A549 treated with RU486 at 1 μM for 4 hours (cell line): ENCODE results near the gene SIT1. TPM values are rescaled to one million over a fixed set of nuclear protein-coding genes. Genes with fewer than 3 reads are reported as not detected.

Source experiments
- total RNA-seq: library from RNA; stranded (reverse); fragments of 200-300 nt; extraction: Qiagen RNA extraction; gene quantifications from 5 replicates; pipeline ENCODE4 v1.2.3, GENCODE V29; 2022; ENCODE audit warnings: low read depth

SIT1 gene
- total RNA-seq, result not detected in 5 replicates

GRCh38 chr9:35650341-35651158 lies at the start of gene SIT1:
SIT1 (minus strand) TSS chr9:35650931; CDS start chr9:35650853, 78 bp downstream.

GRCh38 chr9:35689542-35690293 lies 39.0 kb upstream of the SIT1 start, which contains the start of gene TPM2:
TPM2 (minus strand) TSS chr9:35689925; CDS start chr9:35689817, 108 bp downstream.

GRCh38 chr9:35673132-35674024 lies 22.6 kb upstream of the SIT1 start, which contains the start of gene CA9:
CA9 (plus strand) TSS chr9:35673928; CDS start chr9:35673960, 32 bp downstream.

GRCh38 chr9:35664531-35665470 lies 14.1 kb upstream of the SIT1 start, which contains the start of gene ARHGEF39:
ARHGEF39 (minus strand) TSS chr9:35665195; CDS start chr9:35665169, 26 bp downstream.

GRCh38 chr9:35658137-35658967 lies 7.6 kb upstream of the SIT1 start, which contains the start of gene CCDC107:
CCDC107 (plus strand) TSS chr9:35658292; CDS start chr9:35658380, 88 bp downstream.

GRCh38 chr9:35657546-35658136 lies 6.9 kb upstream of the SIT1 start, which contains the start of gene RMRP:
RMRP (minus strand) TSS chr9:35658019.

GRCh38 chr9:35618325-35618727 lies 32.4 kb downstream of the SIT1 start, which contains the start of gene CD72:
CD72 (minus strand) TSS chr9:35618413; CDS start chr9:35618303, 110 bp downstream.

GRCh38 chr9:35604578-35605350 lies 46.0 kb downstream of the SIT1 start, which contains the start of gene TESK1:
TESK1 (plus strand) TSS chr9:35605262; CDS start chr9:35605620, 358 bp downstream.

Other genes with a start within 250 kb of the SIT1 start
- gene RUSC2, start 160.8 kb downstream of the SIT1 start, total RNA-seq, result 19.3 to 28.0 TPM (median 24.6 TPM) in 5 replicates
- 18.3 to 28.1 TPM (median 22.9 TPM) in 5 replicates for gene TESK1, start 45.7 kb downstream of the SIT1 start, total RNA-seq
- gene CD72, start 32.5 kb downstream of the SIT1 start, total RNA-seq, result 0.25 to 0.30 TPM (median 0.30 TPM) in 3 of 5 replicates, not detected in the others
- gene RMRP, start 7.1 kb upstream of the SIT1 start, total RNA-seq, result 8.3 to 13.4 TPM (median 12.5 TPM) in 3 of 5 replicates, not detected in the others
- gene CCDC107, start 7.4 kb upstream of the SIT1 start, total RNA-seq, result 20.4 to 28.0 TPM (median 23.9 TPM) in 5 replicates
- 12.8 to 19.8 TPM (median 17.1 TPM) in 5 replicates for gene ARHGEF39, start 14.3 kb upstream of the SIT1 start, total RNA-seq
- gene CA9, start 23.0 kb upstream of the SIT1 start, total RNA-seq, result 4.1 to 7.3 TPM (median 4.6 TPM) in 5 replicates
- gene TPM2, start 39.0 kb upstream of the SIT1 start, total RNA-seq, result 613 to 691 TPM (median 662 TPM) in 5 replicates
- gene TLN1, start 81.3 kb upstream of the SIT1 start, total RNA-seq, result 113 to 128 TPM (median 115 TPM) in 5 replicates
- gene CREB3, start 81.7 kb upstream of the SIT1 start, total RNA-seq, result 55.7 to 63.8 TPM (median 58.4 TPM) in 5 replicates
- gene GBA2, start 98.3 kb upstream of the SIT1 start, total RNA-seq, result 23.1 to 31.3 TPM (median 30.0 TPM) in 5 replicates
- 11.2 to 15.6 TPM (median 14.7 TPM) in 5 replicates for gene RGP1, start 98.4 kb upstream of the SIT1 start, total RNA-seq
- 0.29 to 0.82 TPM (median 0.31 TPM) in 3 of 5 replicates, not detected in the others for gene MSMP, start 103.3 kb upstream of the SIT1 start, total RNA-seq
- 4.4 to 6.3 TPM (median 5.8 TPM) in 5 replicates for gene NPR2, start 140.7 kb upstream of the SIT1 start, total RNA-seq
- gene SPAG8, start 161.3 kb upstream of the SIT1 start, total RNA-seq, result 0.26 to 0.47 TPM (median 0.41 TPM) in 5 replicates
- 70.2 to 119 TPM (median 98.2 TPM) in 5 replicates for gene HINT2, start 164.1 kb upstream of the SIT1 start, total RNA-seq
- not detected in 5 replicates for gene FAM221B, start 177.8 kb upstream of the SIT1 start, total RNA-seq
- 2.1 to 4.7 TPM (median 3.0 TPM) in 5 replicates for gene TMEM8B, start 178.3 kb upstream of the SIT1 start, total RNA-seq
- gene OR13J1, start 219.5 kb upstream of the SIT1 start, total RNA-seq, result not detected in 5 replicates